Fibroblast of lung (primary cell): ENCODE results near the gene TTLL12. TPM values are rescaled to one million over a fixed set of nuclear protein-coding genes. Genes with fewer than 3 reads are reported as not detected.

Source experiments
- DNase-seq, 2 donors: peaks; one replicate each; pipeline versions ENCODE4 v3.0.0 to v3.0.0-alpha.2; 2010; ENCODE audit warnings: low read depth in 2 of 2
- H2AFZ ChIP-seq: 2 replicates; pipeline ENCODE4 v1.5.1; 2012; ENCODE audit warnings: low read length, control low read depth, inconsistent platforms
- H3K27ac ChIP-seq: 2 replicates; pipeline ENCODE4 v1.5.1; 2011; ENCODE audit warnings: low read length, control low read depth; ENCODE audit not compliant: insufficient read depth
- H3K27me3 ChIP-seq: 2 replicates; pipeline ENCODE4 v1.5.1; 2011; ENCODE audit warnings: mild to moderate bottlenecking, low read length; ENCODE audit not compliant: control insufficient read depth, insufficient read depth
- H3K36me3 ChIP-seq: 2 replicates; pipeline ENCODE4 v1.5.1; 2011; ENCODE audit warnings: low read length; ENCODE audit not compliant: control insufficient read depth, insufficient read depth
- H3K4me1 ChIP-seq: 2 replicates; pipeline ENCODE4 v1.5.1; 2011; ENCODE audit warnings: low read length; ENCODE audit not compliant: control insufficient read depth, insufficient read depth; ENCODE audit errors: extremely low read depth
- H3K4me2 ChIP-seq: 2 replicates; pipeline ENCODE4 v1.5.1; 2011; ENCODE audit warnings: low read length, control low read depth; ENCODE audit not compliant: insufficient read depth; ENCODE audit errors: extremely low read depth
- H3K4me3 ChIP-seq, 4 experiments: fragments of 200-600 bp in 1 of 4; sonication (generic) in 1 of 4; replicated peaks in 1 of 4; 2 replicates each; pipeline ENCODE4 v1.5.1; 2011 to 2016; ENCODE audit warnings: low read length in 4 of 4, low read depth in 3 of 4, mild to moderate bottlenecking in 3 of 4, control low read depth in 2 of 4, inconsistent platforms in 1 of 4, mixed read lengths in 1 of 4; ENCODE audit not compliant: insufficient read depth in 1 of 4; ENCODE audit errors: control extremely low read depth in 1 of 4
- H3K79me2 ChIP-seq: 2 replicates; pipeline ENCODE4 v1.5.1; 2012; ENCODE audit warnings: mild to moderate bottlenecking, low read length, inconsistent platforms; ENCODE audit not compliant: control insufficient read depth, insufficient read depth
- H3K9ac ChIP-seq: 2 replicates; pipeline ENCODE4 v1.5.1; 2011; ENCODE audit warnings: mild to moderate bottlenecking, low read length, control low read depth; ENCODE audit not compliant: insufficient read depth
- H3K9me3 ChIP-seq: 2 replicates; pipeline ENCODE4 v1.5.1; 2012; ENCODE audit warnings: low read depth, low read length; ENCODE audit not compliant: control insufficient read depth, insufficient read depth
- H4K20me1 ChIP-seq: 2 replicates; pipeline ENCODE4 v1.5.1; 2011; ENCODE audit warnings: low read length; ENCODE audit not compliant: control insufficient read depth, insufficient read depth; ENCODE audit errors: extremely low read depth
- EZH2 ChIP-seq: IDR thresholded peaks from 2 replicates; pipeline ENCODE4 v1.5.1; 2012; ENCODE audit warnings: low read length, control low read depth, mild to moderate bottlenecking; ENCODE audit errors: missing control alignments
- polyA plus RNA-seq, 2 donors: library from polyadenylated mRNA; depleted of rRNA in 1 of 2; stranded (reverse) in 1 of 2; unstranded in 1 of 2; fragments of >200 nt; gene quantifications; 2 replicates each; pipeline ENCODE4 v1.2.1, GENCODE V29; 2011 to 2012; ENCODE audit warnings: missing spikeins in 1 of 2
- total RNA-seq: library from RNA; depleted of rRNA; stranded (reverse); fragments of >200 nt; gene quantifications from 2 replicates; pipeline ENCODE4 v1.2.1, GENCODE V29; 2014
- TF ChIP-seq, protein P1 (sequence below), 2 donors: IDR thresholded peaks in 1 of 2; conservative IDR thresholded peaks in 1 of 2; 1 replicate in 1 of 2; 2 replicates in 1 of 2; pipeline ENCODE4 v1.5.1; 2011 to 2012; ENCODE audit warnings: low read length in 2 of 2, control low read depth in 1 of 2, inconsistent platforms in 1 of 2, low read depth in 1 of 2, mild to moderate bottlenecking in 1 of 2

Gene TTLL12
- total and polyA plus RNA-seq, 2 donors (not counting 1 experiment from before 2014, with no cell fraction given): 6.0 to 14.7 TPM

DNA sequence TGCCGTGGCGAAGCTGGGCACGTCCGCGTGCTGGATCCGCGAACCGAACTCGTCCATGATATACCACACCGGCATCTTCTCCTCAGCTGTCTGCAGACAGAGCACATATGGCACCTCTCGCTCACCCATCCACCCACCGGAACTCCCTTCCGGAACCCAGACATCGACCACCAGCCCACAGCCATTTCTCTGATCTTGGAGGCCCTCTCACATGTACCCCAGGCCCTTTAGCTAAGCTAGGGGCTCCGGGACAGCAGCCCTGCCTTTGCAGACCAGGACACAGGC is 7.1 kb downstream of the TTLL12 start:
- Histone ChIP-seq H3K27me3 (no peaks in the 10 kb centered on the region), H3K4me3 (no peak overlapping the region), H3K4me2 (no peak overlapping the region), H3K9ac (no peak overlapping the region), H3K36me3 (peaks cover 19% of the 10 kb centered on the region), H2AFZ (no peak overlapping the region), H3K79me2 (no peaks in the 10 kb centered on the region), H3K27ac (no peak overlapping the region), H3K4me1 (no peaks in the 10 kb centered on the region), H4K20me1 (no peaks in the 10 kb centered on the region), H3K9me3 (no peaks in the 10 kb centered on the region)
- TF ChIP-seq, protein P1, sequence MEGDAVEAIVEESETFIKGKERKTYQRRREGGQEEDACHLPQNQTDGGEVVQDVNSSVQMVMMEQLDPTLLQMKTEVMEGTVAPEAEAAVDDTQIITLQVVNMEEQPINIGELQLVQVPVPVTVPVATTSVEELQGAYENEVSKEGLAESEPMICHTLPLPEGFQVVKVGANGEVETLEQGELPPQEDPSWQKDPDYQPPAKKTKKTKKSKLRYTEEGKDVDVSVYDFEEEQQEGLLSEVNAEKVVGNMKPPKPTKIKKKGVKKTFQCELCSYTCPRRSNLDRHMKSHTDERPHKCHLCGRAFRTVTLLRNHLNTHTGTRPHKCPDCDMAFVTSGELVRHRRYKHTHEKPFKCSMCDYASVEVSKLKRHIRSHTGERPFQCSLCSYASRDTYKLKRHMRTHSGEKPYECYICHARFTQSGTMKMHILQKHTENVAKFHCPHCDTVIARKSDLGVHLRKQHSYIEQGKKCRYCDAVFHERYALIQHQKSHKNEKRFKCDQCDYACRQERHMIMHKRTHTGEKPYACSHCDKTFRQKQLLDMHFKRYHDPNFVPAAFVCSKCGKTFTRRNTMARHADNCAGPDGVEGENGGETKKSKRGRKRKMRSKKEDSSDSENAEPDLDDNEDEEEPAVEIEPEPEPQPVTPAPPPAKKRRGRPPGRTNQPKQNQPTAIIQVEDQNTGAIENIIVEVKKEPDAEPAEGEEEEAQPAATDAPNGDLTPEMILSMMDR (conservative IDR thresholded peaks at IDR 0.05 in 1 of 2, IDR thresholded peaks at IDR 0.05 in 1 of 2; ENCODE audit: low read depth in 1 of 2, low read length in 2 of 2): no peak
- DNase-seq: no peak

DNA sequence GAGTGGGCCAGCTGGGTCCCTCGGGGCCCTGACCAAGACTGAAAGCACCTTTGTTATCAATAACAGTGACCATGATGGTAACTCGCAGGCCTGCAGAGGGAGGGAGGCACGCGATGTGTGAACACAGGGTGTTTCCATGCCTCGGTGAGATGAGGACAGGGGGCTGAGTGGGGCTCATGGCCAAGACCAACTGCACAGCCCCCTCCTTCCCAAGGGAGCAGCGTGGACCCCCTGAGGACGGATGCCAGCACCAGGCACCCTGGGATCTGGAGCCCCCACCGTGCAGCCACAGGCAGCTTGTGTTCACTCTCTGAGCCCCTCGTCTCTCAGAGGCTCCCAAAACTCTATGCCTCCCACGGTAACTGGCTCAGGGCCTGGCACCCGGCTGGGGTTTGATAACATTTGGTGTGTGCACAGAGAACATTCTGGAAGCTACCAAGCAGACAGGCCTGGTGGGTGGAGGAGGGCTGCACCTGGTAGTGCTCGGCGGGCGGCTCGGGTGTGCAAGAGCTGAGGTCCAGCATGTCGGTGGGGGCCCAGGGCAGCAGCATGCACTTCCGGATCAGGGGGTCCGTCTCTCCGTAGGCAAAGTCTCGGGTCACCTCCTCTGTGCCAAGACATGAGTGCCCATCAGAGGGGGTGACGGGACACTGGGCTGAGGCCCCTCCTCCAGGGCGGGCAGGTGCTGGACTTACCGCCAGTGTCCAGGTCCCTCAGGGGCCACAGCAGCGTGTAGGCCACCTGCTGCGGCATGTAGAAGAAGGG is 7.6 kb downstream of the TTLL12 start:
- no peak for TF ChIP-seq EZH2
- TF ChIP-seq, protein P1 (conservative IDR thresholded peaks at IDR 0.05 in 1 of 2, IDR thresholded peaks at IDR 0.05 in 1 of 2; ENCODE audit: low read depth in 1 of 2, low read length in 2 of 2): no peak
- H4K20me1 ChIP-seq: no peaks in the 10 kb centered on the region
- no peaks in the 10 kb centered on the region for H3K79me2 ChIP-seq
- H3K9me3 ChIP-seq: no peaks in the 10 kb centered on the region
- H3K4me3 ChIP-seq: no peak overlapping the region
- no peak for DNase-seq
- no peaks in the 10 kb centered on the region for H3K4me1 ChIP-seq
- H3K27ac ChIP-seq: no peak overlapping the region
- peaks cover 23% of the 10 kb centered on the region for H3K36me3 ChIP-seq
- no peak overlapping the region for H3K4me2 ChIP-seq
- no peaks in the 10 kb centered on the region for H3K27me3 ChIP-seq
- H3K9ac ChIP-seq: no peak overlapping the region
- no peak overlapping the region for H2AFZ ChIP-seq

DNA sequence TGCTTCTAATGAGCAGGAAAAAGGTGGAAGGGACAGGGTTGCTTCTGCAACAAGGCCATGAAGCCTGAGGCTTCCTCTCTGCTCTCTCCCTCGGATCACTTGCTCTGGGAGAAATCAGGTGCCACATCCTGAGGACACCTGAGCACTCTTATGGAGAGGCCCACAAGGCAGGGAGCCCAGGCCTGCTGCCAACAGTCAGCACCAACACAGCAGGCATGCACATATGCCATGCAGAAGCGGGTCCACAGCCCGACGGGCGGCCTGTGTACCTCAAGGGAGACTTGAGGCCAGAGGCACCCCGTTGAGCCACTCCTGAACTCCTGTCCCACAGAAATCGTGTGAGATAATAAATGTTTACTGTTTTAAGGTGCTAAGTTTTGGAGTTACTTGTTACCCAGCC is 9.5 kb downstream of the TTLL12 start:
- no peak overlapping the region for H3K9ac ChIP-seq
- no peak overlapping the region for H3K4me3 ChIP-seq
- TF ChIP-seq, protein P1 (conservative IDR thresholded peaks at IDR 0.05 in 1 of 2, IDR thresholded peaks at IDR 0.05 in 1 of 2; ENCODE audit: low read depth in 1 of 2, low read length in 2 of 2): no peak
- TF ChIP-seq EZH2: no peak
- no peaks in the 10 kb centered on the region for H3K27me3 ChIP-seq
- no peak overlapping the region for H2AFZ ChIP-seq
- H4K20me1 ChIP-seq: no peaks in the 10 kb centered on the region
- H3K4me2 ChIP-seq: no peak overlapping the region
- H3K27ac ChIP-seq: no peak overlapping the region
- no peaks in the 10 kb centered on the region for H3K4me1 ChIP-seq
- H3K36me3 ChIP-seq: peaks cover 30% of the 10 kb centered on the region
- no peak for DNase-seq
- no peaks in the 10 kb centered on the region for H3K79me2 ChIP-seq
- H3K9me3 ChIP-seq: no peaks in the 10 kb centered on the region
